HCT116 (cell line): ENCODE results near the gene KIF5C. TPM values are rescaled to one million over a fixed set of nuclear protein-coding genes. Genes with fewer than 3 reads are reported as not detected.

Source experiments
- ATAC-seq: fragments of 200-7000 bp; cut with Tn5 transposase; 2 replicates; pipeline ENCODE4 v1.9.1; 2020; ENCODE audit warnings: mild to moderate bottlenecking, moderate library complexity
- BruUV-seq: library from RNA; stranded (reverse); fragments of 400-500 nt; replicated peaks from 2 replicates; lab custom pipeline; 2021; lab: Mats Ljungman, UMichigan
- CTCF ChIA-PET: fragments of 300-600 bp; sonication (Branson Sonifier 250); formaldehyde crosslinking; loops from one replicate; lab custom pipeline; 2021; ENCODE audit warnings: antibody characterized with exemption; lab: Charles Lee
- POLR2A ChIA-PET: fragments of 300-600, 350-600 bp; sonication (Branson Sonifier 250); formaldehyde crosslinking; loops from one replicate; lab custom pipeline; 2021; ENCODE audit warnings: antibody characterized with exemption; lab: Charles Lee
- RAD21 ChIA-PET, 2 experiments: fragments of 300-600 bp; sonication (Branson Sonifier 250); formaldehyde crosslinking; loops; one replicate each; lab custom pipeline; 2023; ENCODE audit warnings: low total read pairs in 2 of 2; ENCODE audit not compliant: uncharacterized antibody in 2 of 2, unreplicated experiment in 2 of 2, low non-redundant PET in 1 of 2; lab: Charles Lee
- DNase-seq: peaks from one replicate; pipeline ENCODE4 v3.0.0-alpha.2; 2010; ENCODE audit warnings: low read depth, low spot score
- H2AFZ ChIP-seq: fragments of 200-600 bp; shearing (Covaris generic), sonication (generic); 2 replicates; pipeline ENCODE4 v1.6.1; 2017; ENCODE audit warnings: low read depth, mixed run types, mixed read lengths, antibody characterized with exemption, low read length; ENCODE audit not compliant: poor library complexity, severe bottlenecking
- H3K27ac ChIP-seq: 2 replicates; pipeline ENCODE4 v1.5.1; 2012; ENCODE audit warnings: low read depth, low read length
- H3K27me3 ChIP-seq: fragments of 200-600 bp; sonication (generic); 2 replicates; pipeline ENCODE4 v1.6.1; 2016; ENCODE audit warnings: mixed run types, low read length, mixed read lengths; ENCODE audit not compliant: insufficient read depth
- H3K36me3 ChIP-seq, 2 experiments: fragments of 200-500 bp in 1 of 2; fragments of 200-600 bp in 1 of 2; sonication (Bioruptor generic) in 1 of 2; sonication (generic) in 1 of 2; 2 replicates each; pipeline versions ENCODE4 v1.5.1 to v1.6.1; 2014 to 2016; ENCODE audit warnings: low read length in 2 of 2, inconsistent platforms in 1 of 2, mixed read lengths in 1 of 2, mixed run types in 1 of 2; ENCODE audit not compliant: insufficient read depth in 2 of 2, control insufficient read depth in 1 of 2
- H3K4me1 ChIP-seq, 2 experiments: fragments of 200-600 bp in 1 of 2; sonication (generic) in 1 of 2; 2 replicates each; pipeline versions ENCODE4 v1.5.1 to v1.6.1; 2012 to 2017; ENCODE audit warnings: low read length in 2 of 2, inconsistent platforms in 1 of 2, mild to moderate bottlenecking in 1 of 2, mixed read lengths in 1 of 2, mixed run types in 1 of 2, moderate library complexity in 1 of 2; ENCODE audit not compliant: insufficient read depth in 2 of 2, control insufficient read depth in 1 of 2
- H3K4me2 ChIP-seq: fragments of 200-600 bp; sonication (generic); 2 replicates; pipeline ENCODE4 v1.6.1; 2017; ENCODE audit warnings: mixed run types, low read length, mixed read lengths
- H3K4me3 ChIP-seq, 2 experiments: fragments of 200-600 bp in 1 of 2; sonication (generic) in 1 of 2; replicated peaks in 1 of 2; 2 replicates each; pipeline ENCODE4 v1.5.1; 2011 to 2016; ENCODE audit warnings: low read length in 2 of 2, control low read depth in 1 of 2, low read depth in 1 of 2, mild to moderate bottlenecking in 1 of 2, mixed read lengths in 1 of 2, mixed run types in 1 of 2
- H3K79me2 ChIP-seq: fragments of 200-600 bp; sonication (generic); 2 replicates; pipeline ENCODE4 v1.6.1; 2017; ENCODE audit warnings: mild to moderate bottlenecking, mixed run types, low read length, moderate library complexity, mixed read lengths; ENCODE audit not compliant: insufficient read depth
- H3K9ac ChIP-seq: fragments of 200-600 bp; sonication (generic); 2 replicates; pipeline ENCODE4 v1.6.1; 2016; ENCODE audit warnings: low read length, mixed read lengths
- H3K9me2 ChIP-seq: fragments of 200-600 bp; sonication (generic), shearing (Covaris generic); 2 replicates; pipeline ENCODE4 v1.6.1; 2017; ENCODE audit warnings: mixed run types, mild to moderate bottlenecking, moderate library complexity; ENCODE audit not compliant: insufficient read depth
- H3K9me3 ChIP-seq, 2 experiments: fragments of 200-500 bp in 1 of 2; fragments of 200-600 bp in 1 of 2; sonication (Bioruptor generic) in 1 of 2; sonication (generic) in 1 of 2; 2 replicates each; pipeline ENCODE4 v1.6.1; 2014 to 2017; ENCODE audit warnings: low read length in 2 of 2, mixed read lengths in 2 of 2, inconsistent platforms in 1 of 2, low read depth in 1 of 2, mild to moderate bottlenecking in 1 of 2, mixed run types in 1 of 2, moderate library complexity in 1 of 2; ENCODE audit not compliant: control insufficient read depth in 1 of 2, insufficient read depth in 1 of 2
- H4K20me1 ChIP-seq: fragments of 200-600 bp; sonication (generic), shearing (Covaris generic); 2 replicates; pipeline ENCODE4 v1.6.1; 2017; ENCODE audit warnings: mixed run types, mild to moderate bottlenecking, moderate library complexity; ENCODE audit not compliant: insufficient read depth
- ATF3 ChIP-seq: IDR thresholded peaks from 2 replicates; pipeline ENCODE4 v1.6.1; 2012
- CEBPB ChIP-seq: IDR thresholded peaks from 2 replicates; pipeline ENCODE4 v1.6.1; 2012; ENCODE audit warnings: low read depth
- EGR1 ChIP-seq: IDR thresholded peaks from 2 replicates; pipeline ENCODE4 v1.6.1; 2012; ENCODE audit warnings: low read depth
- EZH2 ChIP-seq: fragments of 200-600 bp; sonication (generic); IDR thresholded peaks from 2 replicates; pipeline ENCODE4 v1.6.1; 2017; ENCODE audit warnings: antibody characterized with exemption, mixed run types
- EZH2phosphoT487 ChIP-seq: fragments of 200-600 bp; IDR thresholded peaks from 2 replicates; pipeline ENCODE4 v1.6.1; 2018; ENCODE audit warnings: antibody characterized with exemption, borderline replicate concordance
- FOSL1 ChIP-seq: IDR thresholded peaks from 2 replicates; pipeline ENCODE4 v1.6.1; 2012; ENCODE audit warnings: low read depth
- MAX ChIP-seq: IDR thresholded peaks from 2 replicates; pipeline ENCODE4 v1.6.1; 2012
- POLR2A ChIP-seq: IDR thresholded peaks from 2 replicates; pipeline ENCODE4 v1.7.0; 2011; ENCODE audit warnings: borderline replicate concordance; ENCODE audit not compliant: insufficient read depth, insufficient read length; ENCODE audit errors: extremely low read depth
- RAD21 ChIP-seq: IDR thresholded peaks from 2 replicates; pipeline ENCODE4 v1.6.1; 2012; ENCODE audit warnings: low read depth, mild to moderate bottlenecking
- SP1 ChIP-seq: IDR thresholded peaks from 2 replicates; pipeline ENCODE4 v1.6.1; 2012; ENCODE audit warnings: low read depth
- SRF ChIP-seq: IDR thresholded peaks from 2 replicates; pipeline ENCODE4 v1.6.1; 2012; ENCODE audit warnings: low read depth
- TCF7L2 ChIP-seq: IDR thresholded peaks from 2 replicates; pipeline ENCODE4 v1.7.0; 2011; ENCODE audit warnings: borderline replicate concordance, inconsistent platforms; ENCODE audit not compliant: insufficient read depth, insufficient read length; ENCODE audit errors: extremely low read depth
- YY1 ChIP-seq: IDR thresholded peaks from 2 replicates; pipeline ENCODE4 v1.6.1; 2011; ENCODE audit warnings: low read length, low read depth, moderate library complexity, mild to moderate bottlenecking; ENCODE audit not compliant: insufficient replicate concordance; ENCODE audit errors: extremely low read depth
- ZNF274 ChIP-seq: fragments of 200-500 bp; sonication (Bioruptor generic); IDR thresholded peaks from 2 replicates; pipeline ENCODE4 v1.6.1; 2014; ENCODE audit warnings: mild to moderate bottlenecking, low read depth, low read length, inconsistent platforms
- intact Hi-C: fragments of 100-400 bp; cut with micrococcal nuclease; formaldehyde crosslinking; loops from 2 replicates; pipeline ENCODE4 v1.10.0; 2022
- total RNA-seq: library from RNA; stranded (reverse); gene quantifications from one replicate; pipeline ENCODE4 v1.2.1, GENCODE V29; 2021; ENCODE audit not compliant: unreplicated experiment

Gene KIF5C
- total RNA-seq, 1 experiment from 2014 or later: 6.5 TPM

GRCh38 chr2:148914463-148914862, 39.4 kb downstream of the KIF5C start:
- Histone ChIP-seq H3K36me3 (no peaks in the 10 kb centered on the region), H3K27ac (no peak overlapping the region), H3K4me3 (no peak overlapping the region), H3K4me2 (no peak overlapping the region), H3K9me3 (no peaks in the 10 kb centered on the region; a peak in 1 of 4 replicates), H3K9ac (no peak overlapping the region), H3K27me3 (no peaks in the 10 kb centered on the region), H4K20me1 (no peaks in the 10 kb centered on the region), H3K79me2 (no peaks in the 10 kb centered on the region), H2AFZ (no peak overlapping the region), H3K9me2 (no peaks in the 10 kb centered on the region), H3K4me1 (no peaks in the 10 kb centered on the region)
- no peak for DNase-seq
- CTCF ChIA-PET: interaction anchor here (0.8 kb wide), 1 partner anchor 13 kb away, joined by 3 read pairs; no protein-coding TSS in a partner anchor
- no peak for ATAC-seq
- BruUV-seq: no TSS peak
- intact Hi-C loops: no loop called here
- RAD21 ChIA-PET: no interaction called here
- POLR2A ChIA-PET: no interaction called here
- TF ChIP-seq ZNF274: no peak
- no peak for TF ChIP-seq EZH2phosphoT487
- TF ChIP-seq SRF: no peak
- no peak for TF ChIP-seq TCF7L2
- TF ChIP-seq EZH2: no peak
- no peak for TF ChIP-seq MAX
- no peak for TF ChIP-seq ATF3
- TF ChIP-seq EGR1: no peak
- no peak for TF ChIP-seq POLR2A
- TF ChIP-seq YY1: no peak
- no peak for TF ChIP-seq SP1
- TF ChIP-seq CEBPB: no peak
- no peak for TF ChIP-seq RAD21
- TF ChIP-seq FOSL1: no peak
